ENCODE measurements around the gene STK39.

STK39 gene

GRCh38 chr2:168039881-168040280 is 207.5 kb downstream of the STK39 start:
- ChIA-PET POLR2A (no interaction called here), CTCF (no interaction called here)
- DNase-seq (ENCODE audit: low read depth, low spot score): no peak
- no peak overlapping the region for H3K4me3 ChIP-seq (ENCODE audit: low read depth, low read length)
- TF ChIP-seq, protein P1, sequence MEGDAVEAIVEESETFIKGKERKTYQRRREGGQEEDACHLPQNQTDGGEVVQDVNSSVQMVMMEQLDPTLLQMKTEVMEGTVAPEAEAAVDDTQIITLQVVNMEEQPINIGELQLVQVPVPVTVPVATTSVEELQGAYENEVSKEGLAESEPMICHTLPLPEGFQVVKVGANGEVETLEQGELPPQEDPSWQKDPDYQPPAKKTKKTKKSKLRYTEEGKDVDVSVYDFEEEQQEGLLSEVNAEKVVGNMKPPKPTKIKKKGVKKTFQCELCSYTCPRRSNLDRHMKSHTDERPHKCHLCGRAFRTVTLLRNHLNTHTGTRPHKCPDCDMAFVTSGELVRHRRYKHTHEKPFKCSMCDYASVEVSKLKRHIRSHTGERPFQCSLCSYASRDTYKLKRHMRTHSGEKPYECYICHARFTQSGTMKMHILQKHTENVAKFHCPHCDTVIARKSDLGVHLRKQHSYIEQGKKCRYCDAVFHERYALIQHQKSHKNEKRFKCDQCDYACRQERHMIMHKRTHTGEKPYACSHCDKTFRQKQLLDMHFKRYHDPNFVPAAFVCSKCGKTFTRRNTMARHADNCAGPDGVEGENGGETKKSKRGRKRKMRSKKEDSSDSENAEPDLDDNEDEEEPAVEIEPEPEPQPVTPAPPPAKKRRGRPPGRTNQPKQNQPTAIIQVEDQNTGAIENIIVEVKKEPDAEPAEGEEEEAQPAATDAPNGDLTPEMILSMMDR (IDR thresholded peaks at IDR 0.05; ENCODE audit: insufficient read depth, low read length, missing control alignments): no peak

GRCh38 chr2:168037778-168038177 is 209.6 kb downstream of the STK39 start:
- ChIA-PET POLR2A (no interaction called here), CTCF (no interaction called here)
- TF ChIP-seq, protein P1 (IDR thresholded peaks at IDR 0.05; ENCODE audit: insufficient read depth, low read length, missing control alignments): no peak
- H3K4me3 ChIP-seq (ENCODE audit: low read depth, low read length): no peak overlapping the region
- DNase-seq (ENCODE audit: low read depth, low spot score): no peak

DNA sequence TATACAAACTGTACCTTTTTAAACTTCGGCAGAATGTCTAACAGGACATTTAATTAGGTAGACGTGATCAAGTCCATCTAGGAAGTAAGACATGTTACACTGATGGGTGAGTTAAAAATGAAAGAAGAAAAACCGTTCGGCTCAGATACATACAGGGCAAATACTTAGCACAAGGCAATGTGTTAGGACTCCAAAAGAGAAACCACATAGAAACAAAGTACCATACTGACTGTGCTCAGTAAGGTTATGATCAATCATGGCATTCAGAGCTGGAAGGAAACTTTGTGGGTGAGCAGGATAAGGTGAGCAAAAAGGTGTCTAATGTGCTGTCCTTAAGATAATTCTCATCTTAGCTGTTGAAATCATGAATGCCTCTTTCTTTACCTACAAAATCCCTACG is 211.9 kb downstream of the STK39 start:
- DNase-seq (ENCODE audit: low read depth, low spot score): no peak
- H3K4me3 ChIP-seq (ENCODE audit: low read depth, low read length): no peak overlapping the region
- TF ChIP-seq, protein P1 (IDR thresholded peaks at IDR 0.05; ENCODE audit: insufficient read depth, low read length, missing control alignments): no peak
- ChIA-PET CTCF (no interaction called here), POLR2A (no interaction called here)

GRCh38 chr2:168034616-168035015 is 212.8 kb downstream of the STK39 start:
- DNase-seq (ENCODE audit: low read depth, low spot score): no peak
- no peak overlapping the region for H3K4me3 ChIP-seq (ENCODE audit: low read depth, low read length)
- TF ChIP-seq, protein P1 (IDR thresholded peaks at IDR 0.05; ENCODE audit: insufficient read depth, low read length, missing control alignments): no peak
- ChIA-PET CTCF (interaction anchor here (2.5 kb wide), 1 partner anchor 84 kb away, joined by 7 read pairs; no protein-coding TSS in a partner anchor), POLR2A (no interaction called here)

DNA sequence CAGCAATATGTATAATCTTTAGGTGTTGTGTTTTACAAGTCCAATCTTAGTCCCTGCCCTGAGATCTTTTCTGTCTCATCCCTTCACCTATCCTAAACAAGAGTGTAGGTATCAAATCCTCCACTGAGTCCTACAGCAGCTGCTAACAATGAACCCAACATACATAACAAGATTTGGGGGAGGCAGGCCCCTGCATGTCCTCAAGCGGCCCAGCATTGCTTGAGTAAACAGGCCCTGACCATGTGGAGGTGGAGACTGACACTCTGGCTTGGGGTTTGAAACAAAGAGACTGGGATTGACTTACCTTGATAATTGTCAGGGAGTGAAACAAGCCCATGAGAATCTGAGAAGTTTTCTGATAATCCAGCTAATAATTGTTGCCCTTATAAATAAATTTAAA is 213.4 kb downstream of the STK39 start:
- no peak overlapping the region for H3K4me3 ChIP-seq (ENCODE audit: low read depth, low read length)
- no peak for DNase-seq (ENCODE audit: low read depth, low spot score)
- TF ChIP-seq, protein P1 (IDR thresholded peaks at IDR 0.05; ENCODE audit: insufficient read depth, low read length, missing control alignments): no peak
- ChIA-PET CTCF (interaction anchor here (2.5 kb wide), 1 partner anchor 85 kb away, joined by 7 read pairs; no protein-coding TSS in a partner anchor), POLR2A (no interaction called here)

DNA sequence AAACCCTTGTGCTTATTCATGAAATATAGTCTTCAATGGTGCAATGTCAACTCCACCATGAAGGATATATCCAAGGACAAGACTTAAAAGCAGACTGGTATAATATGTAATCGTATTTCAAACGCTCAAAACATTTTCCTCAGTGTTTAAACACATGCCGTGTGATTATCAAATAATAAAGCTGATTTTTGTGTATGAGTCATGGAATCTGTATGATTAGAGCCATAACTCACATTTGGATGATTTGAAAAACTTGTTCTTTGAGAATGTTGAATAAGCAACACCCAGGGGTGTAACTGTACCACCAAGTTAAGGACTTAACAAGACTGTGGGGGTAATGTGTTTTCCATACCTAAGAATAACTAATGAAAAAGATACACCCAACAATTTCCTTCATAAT is 215.3 kb downstream of the STK39 start:
- POLR2A ChIA-PET: no interaction called here
- CTCF ChIA-PET: interaction anchor here (1.5 to 2.5 kb wide), 2 partner anchors 9 to 87 kb away, joined by 5 to 7 read pairs; no protein-coding TSS in a partner anchor

More for the DNA sequence above, 215.3 kb downstream of the STK39 start:
- TF ChIP-seq, protein P1 (IDR thresholded peaks at IDR 0.05; ENCODE audit: insufficient read depth, low read length, missing control alignments): no peak
- no peak overlapping the region for H3K4me3 ChIP-seq (ENCODE audit: low read depth, low read length)
- DNase-seq (ENCODE audit: low read depth, low spot score): no peak
